HG03108 (cell line): ENCODE measurements around the gene DCLK3.

Experiments used
- ATAC-seq: cut with Tn5 transposase; IDR thresholded peaks from one replicate; pipeline ENCODE4 v1.9.1; 2021; ENCODE audit warnings: moderate library complexity; ENCODE audit not compliant: unreplicated experiment

DCLK3 gene

DNA sequence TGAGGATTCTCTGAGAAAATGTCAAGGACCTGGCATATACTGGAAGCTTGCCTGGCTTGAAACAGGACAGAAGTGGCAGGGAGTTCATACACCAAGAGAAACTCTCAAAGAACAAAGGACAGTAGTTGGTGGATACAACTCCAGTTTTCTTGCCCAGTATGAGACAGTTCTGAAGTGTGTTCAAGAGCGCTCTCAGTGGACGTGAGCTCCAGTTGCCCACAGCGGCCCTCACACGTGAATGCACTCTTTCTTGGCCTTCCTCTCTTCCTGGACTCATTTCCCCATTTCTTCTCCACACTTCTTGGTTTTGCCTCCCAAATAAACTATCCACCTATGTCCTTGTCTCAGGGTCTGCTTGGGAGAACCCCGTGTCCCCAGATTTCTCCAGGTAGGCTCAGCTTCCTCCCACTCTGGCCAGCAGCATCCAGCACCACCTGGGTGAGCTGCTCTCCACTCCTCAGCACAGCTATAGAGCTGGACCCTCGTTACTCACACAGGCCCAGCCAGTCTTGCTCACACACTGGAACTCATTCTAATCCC, 54.5 kb downstream of the DCLK3 start:
- ATAC-seq, result no peak

DNA sequence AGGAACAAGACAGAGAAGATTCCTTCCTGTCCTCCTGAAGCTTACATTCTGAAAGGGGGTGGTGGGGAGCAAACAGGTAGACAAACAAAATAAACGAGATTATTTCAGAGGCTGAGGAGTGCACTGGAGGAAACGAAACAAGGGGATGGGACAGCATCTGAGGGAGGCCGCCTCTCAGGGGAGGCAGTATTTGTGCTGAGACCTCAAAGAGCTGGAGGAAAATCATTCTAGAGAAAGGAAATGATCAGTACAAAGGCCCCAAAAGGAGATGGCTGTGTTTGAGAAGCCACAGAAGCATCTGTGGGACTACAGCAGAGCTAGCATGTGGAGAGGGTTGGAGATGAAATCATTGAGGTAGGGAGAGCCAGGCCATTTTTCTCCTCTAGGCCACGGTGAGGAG, 55.1 kb downstream of the DCLK3 start:
- no peak for ATAC-seq

DNA sequence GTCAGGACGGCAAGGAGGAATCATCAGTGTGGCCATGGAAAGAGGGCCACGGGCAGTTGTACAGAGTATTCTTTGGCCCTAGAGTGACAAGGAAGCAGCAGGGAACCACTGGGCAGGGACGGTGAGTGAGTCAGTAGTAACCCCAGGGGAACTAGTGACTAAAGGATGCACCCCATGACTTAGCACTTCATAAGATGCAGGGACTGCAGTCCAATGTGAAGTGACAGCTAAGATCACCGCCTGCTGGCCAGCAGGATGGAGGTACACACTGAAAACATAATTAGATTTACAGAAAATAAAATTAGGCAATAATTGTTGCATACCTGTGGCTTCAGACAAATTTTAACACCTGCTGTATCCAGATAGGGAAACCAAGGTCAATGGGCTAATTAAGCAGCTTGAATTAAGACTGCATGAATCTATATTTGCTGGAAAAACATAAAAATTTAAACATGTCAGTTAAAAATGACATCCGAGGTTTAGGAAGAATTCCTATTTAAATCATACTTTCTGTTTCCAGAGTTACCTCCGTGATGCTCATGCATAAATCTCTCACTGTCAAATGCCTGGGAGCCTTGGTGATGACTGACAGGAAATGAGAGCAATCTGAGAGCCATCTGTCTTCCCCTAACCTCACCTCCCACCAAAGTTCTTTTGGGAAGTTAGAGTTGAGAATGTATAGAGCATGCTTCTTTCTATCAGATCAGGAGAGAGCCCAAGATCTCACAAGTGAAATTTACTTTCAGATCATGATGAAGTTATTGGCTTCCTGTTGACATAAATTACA, 56.5 kb downstream of the DCLK3 start:
- no peak for ATAC-seq

DNA sequence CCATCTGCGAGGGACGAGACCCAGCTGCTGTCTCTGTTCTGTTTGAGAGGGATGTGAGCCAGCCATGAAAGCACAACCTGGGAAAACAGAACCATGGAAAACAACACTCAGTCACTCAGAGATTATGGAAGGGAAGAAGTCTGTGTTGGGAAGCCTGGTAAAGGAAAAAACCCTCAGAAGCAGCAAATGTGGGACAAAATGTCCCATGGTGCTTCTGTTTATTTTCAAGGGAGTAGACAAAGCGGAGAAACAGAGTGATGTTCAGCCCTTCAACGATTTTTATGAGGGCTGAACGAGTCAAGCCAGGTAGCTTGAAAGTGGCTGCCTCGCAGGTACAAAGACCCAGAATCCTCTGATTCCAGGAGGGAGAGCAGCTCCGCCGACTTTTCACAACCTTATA, 59.3 kb downstream of the DCLK3 start:
- no peak for ATAC-seq

DNA sequence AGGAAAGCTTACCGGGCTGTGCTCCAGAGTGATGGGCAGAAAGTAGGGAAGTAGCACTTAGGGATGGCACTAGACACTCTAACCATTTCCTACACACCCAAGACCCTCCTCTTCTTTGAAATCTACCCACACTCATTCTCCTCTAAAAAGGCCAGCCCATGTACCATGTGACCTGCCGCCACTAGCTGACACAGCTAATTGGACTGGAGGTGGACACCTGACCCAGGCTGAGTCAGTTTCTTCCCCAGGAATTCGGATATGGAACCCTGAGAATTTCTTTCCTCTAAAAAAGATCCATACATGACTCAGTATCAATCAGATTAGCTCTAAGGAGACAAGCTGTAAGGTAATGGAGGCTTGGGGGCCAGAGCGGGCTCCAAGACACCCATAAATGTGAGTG, 60.1 kb downstream of the DCLK3 start:
- no peak for ATAC-seq

DNA sequence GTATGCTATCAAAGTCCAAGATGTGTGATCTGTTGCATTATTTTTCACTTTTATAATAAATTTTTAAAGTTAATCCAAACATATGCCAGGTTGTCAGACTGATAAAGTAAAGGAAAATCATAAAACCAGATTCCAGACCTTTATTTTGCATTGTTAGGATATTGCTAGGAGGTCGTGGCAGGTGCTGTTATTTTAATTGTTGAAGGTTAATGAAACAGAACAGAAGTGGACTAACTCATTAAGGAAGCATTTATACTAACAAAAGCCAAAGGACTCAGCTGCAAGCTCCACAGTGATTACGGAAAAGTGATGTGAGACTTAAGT, 63.1 kb downstream of the DCLK3 start:
- no peak for ATAC-seq

DNA sequence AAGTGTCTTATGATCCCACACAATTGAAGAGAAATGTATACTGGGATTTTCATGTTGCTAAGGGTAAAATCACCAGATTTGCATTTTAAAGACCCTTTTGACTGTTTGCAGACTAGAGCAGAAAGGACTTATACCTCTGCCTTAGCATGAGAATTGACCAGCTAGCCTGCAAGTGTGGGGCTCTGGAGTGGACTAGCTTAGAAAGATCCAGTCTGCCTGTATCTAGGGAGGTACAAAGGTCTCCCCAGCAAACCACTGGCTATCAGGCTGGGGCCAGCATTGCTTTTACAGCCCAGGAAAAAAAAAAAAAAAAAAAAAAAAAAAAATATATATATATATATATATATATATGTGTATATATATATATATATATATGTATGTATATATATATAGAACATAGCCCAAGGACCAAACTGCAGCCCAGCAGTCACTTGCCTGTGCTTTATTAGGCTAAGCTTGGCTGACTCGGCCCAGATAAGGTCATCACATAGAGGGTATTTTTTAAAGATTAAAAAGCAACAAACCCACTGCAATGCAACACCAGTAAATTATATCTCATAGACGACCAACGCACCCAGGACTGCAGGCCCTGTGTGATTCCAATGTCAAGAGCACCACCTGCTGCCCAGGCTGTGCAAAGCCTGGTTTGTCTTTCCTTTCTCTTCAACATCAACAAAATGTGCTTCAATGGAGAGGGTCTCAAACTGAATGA, 63.7 kb downstream of the DCLK3 start:
- no peak for ATAC-seq

DNA sequence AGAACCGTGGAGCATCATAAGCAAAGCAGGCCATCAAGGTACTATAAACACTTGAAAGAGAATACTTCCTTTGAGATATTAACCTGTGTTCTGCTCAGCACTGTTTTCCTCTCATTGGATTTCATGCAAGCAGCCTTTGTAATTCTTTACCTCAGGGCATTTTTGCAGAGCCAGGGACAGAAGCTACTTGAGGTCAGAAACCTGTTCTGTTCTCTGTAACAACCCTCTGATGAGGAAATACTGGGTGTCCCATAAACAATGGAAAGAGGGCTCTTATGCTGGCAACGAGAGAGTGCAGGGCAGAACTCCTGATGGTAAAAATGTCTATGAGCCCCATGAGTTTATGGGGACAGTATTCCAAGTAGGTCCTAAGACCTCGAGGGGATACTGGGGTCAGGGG, 66.0 kb downstream of the DCLK3 start:
- no peak for ATAC-seq

DNA sequence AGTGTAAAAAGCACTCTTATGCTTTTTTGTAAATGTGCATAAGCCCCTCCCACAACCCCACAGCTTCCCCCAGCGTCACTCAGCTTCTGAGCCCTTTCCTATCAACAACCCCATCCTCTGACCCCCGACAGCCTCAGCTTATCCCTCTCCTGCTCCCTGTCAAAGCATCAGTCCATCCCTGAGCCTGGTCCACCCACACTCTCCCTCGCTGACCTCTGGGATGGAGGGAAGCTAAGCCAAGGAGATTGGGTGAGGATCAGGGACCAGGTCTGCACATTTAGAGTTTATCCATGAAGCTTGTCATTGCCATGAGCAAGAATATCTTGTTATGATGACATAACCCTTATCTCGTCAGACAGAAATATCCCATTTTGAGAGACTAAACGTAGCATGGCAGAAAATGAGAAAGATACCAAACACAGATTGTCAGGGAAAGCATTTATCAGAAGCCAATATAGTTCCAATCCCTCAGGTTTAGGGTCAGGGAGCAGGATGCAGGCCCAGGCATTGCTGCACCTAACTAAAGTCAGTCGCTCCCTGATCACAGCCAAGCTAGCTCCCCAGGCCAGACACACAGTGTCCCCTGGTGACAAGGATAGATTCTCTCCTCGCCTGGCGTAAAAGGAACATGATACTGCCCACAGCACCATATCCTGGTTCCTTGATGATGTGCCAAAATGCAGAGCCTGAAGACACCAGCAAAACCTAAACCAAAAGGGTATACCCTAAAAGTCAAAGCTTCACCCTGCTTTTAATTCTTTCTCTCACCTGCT, 66.9 kb downstream of the DCLK3 start:
- no peak for ATAC-seq

DNA sequence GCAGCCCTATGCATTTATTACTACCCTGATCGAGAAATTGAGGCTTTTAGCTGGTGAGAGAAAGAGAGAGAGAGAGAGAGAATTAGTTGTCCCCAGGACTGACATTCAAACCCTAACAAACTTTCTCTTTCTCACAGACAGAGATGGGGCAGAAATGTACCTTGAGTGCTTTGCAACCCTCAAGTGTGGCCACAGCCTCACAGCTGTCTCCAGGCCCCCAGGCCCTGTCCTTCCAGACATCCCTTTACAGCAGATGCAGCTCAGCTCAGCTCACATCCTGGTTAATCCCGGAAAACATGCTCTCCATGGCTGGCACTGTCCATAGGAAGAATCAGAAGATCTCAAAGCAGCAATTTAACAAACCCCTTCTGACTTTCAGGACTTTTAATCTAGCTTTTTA, 67.6 kb downstream of the DCLK3 start:
- ATAC-seq, result no peak

DNA sequence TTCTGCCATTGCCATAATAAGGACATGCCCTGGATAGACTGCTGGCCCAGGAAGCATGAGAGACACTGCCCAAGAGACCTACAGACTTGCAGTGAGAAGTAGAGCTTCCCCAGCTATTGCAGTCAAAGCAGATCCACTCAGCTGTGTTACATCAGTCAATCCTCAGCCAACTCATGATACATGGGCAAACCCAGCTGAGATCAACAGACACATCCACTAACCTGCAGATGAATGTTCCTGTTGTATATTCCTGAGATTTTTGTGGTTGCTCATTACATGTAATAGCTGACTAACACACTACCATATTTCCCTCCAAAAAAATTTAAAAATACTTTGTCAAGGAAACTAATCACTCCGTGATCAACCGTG, 68.6 kb downstream of the DCLK3 start:
- no peak for ATAC-seq

DNA sequence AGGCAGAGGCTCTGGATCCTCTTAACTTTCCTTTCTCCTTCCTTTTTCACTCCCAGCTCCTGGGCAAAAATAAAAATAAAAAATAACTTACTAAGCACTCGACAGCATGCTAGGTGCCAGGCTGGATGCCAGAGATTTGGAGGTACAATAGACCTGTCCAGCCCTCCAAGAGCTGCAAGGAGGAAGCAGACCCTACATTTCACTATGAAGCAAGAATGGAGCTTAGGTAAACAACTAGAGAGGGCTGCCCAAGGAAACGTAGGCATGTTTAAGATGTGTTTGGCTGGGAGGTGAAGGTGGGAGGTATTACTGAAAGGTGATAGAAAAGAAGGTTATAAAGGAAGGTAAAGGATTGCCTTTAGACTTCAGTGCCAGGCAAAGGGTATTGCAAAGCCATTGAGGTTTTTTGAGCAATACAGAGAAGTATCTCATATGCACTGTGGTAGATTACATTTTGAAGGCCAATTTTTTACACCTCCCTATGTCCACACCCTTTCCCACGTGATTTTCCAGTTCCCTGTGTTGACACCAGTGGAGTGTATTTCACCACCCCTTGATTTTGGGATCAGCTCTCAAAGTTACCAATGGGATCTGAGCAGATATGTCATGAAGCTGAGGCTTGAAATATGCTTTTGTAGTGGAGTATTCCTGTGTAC, 69.1 kb downstream of the DCLK3 start:
- ATAC-seq, result no peak

DNA sequence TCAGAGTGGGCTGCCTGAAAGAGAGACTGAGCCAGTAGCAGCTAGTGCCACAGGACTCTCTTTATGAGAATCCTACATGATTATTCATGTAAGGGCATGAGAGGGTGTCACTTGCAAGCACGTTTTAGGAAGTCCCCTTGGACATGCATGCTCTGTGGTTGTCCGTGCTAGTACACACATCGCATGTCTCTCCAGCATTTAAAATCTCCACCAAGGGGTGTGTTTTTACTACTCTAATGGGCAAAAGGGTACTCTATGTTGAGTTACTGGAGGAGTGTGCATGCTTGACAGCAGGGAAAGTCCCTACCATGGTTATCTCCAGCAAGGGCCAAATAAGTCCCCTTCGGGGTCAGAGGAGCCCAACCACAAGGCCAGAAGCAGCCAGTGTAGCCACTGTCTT, 70.7 kb downstream of the DCLK3 start:
- ATAC-seq, result peak; percentile 47

DNA sequence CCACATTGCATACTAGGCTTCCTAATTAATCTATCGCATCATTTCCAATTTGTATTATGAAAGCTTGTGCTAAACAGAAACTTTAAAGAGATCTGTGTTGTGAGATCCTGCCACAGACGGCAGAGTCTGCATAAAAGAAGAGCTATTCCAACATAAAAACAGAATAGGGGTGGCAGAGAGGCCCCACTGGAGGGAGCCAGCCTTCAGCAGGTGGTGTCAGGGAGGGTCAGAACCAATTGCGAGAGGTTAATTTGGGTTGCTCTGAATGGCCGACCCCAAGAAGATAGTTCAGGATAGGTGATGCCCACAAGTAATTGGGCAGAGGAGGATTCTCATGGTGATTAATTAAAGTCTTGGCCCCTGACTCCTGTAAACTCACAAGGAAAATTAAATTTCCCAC, 74.8 kb downstream of the DCLK3 start:
- no peak for ATAC-seq

DNA sequence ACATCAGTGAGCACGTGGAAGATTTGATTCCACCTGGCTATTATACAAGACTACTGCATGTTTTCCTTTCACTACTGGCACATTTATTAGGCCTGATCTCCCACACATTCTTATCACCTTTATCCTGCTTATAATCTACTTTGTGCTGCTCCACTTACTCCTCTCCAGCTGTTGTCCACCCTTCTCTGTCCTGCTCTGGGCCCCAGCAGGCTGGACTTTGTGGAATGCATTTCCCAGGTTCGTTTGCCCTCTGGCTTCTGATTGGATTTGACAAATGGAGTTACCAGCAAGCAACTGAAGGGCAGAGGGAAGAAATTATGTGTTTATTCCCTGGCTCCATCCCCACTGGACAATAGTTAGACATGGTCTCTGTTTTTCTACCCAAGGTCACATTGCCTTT, 75.5 kb downstream of the DCLK3 start:
- no peak for ATAC-seq

DNA sequence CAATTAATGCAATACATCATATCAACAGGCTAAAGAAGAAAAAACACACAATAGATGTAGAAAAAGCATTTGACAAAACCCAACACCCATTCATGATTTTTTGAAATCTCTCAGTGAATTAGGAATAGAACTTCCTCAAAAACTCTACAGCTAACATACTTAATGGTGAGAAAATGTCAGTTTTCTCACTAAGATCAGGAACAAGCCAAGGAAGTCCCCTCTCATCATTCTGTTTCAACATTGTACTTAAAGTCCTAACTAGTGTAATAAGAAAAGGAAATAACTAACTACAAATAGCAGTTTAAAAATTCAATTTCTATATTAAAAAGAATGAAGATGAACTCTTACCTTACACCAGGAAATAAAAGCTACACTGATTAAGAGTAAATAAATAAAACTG, 77.8 kb downstream of the DCLK3 start:
- ATAC-seq, result no peak

DNA sequence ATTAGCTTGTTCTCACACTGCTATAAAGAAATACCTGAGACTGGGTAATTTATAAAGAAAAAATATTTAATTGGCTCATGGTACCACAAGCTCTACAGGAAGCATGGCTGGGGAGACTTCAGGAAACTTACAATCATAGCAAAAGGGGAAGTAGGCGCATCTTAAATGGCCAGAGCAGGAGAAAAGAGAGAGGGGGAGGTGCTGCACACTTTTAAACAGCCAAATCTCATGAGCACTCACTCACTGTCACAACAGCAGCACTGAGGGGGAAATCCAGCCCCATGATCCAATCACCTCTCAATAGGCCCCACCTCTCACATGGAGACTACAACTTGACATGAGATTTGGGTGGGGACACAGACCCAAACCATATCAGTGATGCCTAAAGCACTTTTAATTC, 82.5 kb downstream of the DCLK3 start:
- ATAC-seq, result no peak

DNA sequence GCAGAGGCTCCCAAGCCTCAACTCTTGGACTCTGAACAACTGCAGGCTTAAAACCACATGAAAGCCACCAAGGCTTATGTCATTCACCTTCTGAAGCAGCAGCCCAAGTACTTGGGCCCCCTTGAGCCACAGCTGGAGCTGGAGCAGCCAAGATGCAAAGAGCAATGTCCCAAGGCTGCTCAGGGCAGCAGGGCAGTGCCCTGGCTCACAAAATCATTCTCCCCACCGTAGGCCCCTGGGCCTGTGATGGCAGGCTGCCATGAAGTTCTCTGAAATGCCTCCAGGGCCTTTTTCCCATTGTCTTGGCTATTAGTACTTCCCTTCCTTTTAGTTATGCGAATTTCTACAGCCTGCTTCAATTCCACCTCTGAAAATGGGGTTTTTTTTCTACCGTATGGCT, 83.4 kb downstream of the DCLK3 start:
- ATAC-seq, result no peak

DNA sequence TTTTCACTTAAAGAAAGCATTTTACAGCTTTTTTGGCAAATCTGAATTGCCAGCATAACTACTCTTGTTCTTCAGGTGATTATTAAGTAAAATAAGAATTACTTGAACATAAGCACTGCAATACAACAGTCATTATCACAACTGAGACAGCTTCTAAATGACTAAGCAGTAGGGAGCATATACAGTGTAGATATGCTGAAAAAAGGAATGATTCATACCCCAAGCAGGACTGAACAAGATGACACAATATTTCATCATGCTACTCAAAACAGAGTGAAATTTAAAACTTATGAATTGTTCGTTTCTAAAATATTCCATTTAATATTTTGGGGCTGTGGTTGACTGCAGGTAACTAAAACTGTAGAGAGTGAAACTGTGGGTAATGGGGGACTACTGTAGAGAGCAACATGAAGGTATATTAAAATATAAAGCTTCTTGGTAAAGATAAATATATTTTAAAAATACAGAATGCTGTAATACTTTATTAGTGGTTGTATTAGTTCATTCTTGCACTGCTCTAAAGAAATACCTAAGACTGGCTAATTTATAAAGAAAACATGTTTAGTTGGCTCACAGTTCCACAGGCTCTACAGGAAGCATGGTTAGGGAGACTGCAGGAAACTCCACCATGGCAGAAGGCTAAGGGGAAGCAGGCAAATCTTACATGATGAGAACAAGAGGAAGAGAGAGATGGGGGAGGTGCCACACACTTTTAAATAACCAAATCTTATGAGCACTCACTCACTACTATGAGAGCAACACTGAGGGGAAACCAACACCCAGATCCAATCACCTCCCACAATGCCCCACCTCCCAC, 84.8 kb downstream of the DCLK3 start:
- no peak for ATAC-seq

DNA sequence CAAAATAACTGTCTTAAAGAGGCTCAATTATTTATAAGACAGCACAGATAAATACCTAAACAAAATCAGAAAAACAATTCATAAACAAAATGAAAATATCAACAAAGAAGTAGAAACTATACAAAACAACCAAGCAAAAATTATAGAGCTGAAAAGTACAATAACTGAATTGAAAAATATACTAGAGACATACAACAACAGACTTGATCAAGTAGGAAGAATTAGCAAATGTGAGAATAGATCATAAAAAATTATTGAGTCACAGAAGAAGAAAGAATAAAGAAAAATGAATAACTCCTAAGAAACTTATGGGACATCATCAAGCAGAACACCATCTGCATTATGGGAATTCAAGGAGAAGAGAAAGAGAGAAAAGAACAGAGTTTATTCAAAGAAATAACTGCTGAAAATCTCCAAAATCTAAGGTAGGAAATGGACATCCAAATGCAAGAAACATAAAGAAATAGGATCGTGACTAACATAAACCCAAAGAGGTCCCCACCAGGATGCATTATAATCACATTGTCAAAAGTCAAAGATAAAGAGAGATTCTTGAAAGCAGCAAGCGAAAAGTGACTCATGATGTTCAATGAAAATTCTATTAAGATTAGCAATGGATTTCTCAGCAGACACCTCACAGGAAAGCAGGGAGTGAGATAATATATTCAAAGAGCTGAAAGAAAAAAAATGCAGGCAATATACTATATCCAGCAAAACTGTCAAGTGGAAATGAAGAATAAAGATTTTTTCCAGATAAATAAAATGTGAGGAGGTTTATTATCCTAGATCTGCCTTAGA, 85.9 kb downstream of the DCLK3 start:
- ATAC-seq, result no peak
